GM21447 (cell line): ENCODE data around the gene PCDH9.
"Not testable (repeated sequence)": the region's sequence is repeated elsewhere in the genome, so short reads cannot be mapped to it uniquely, and the experiment has no call there.

Source experiments
- ATAC-seq: cut with Tn5 transposase; IDR thresholded peaks from one replicate; pipeline ENCODE4 v1.9.1; 2021; ENCODE audit not compliant: unreplicated experiment

PCDH9 gene

DNA sequence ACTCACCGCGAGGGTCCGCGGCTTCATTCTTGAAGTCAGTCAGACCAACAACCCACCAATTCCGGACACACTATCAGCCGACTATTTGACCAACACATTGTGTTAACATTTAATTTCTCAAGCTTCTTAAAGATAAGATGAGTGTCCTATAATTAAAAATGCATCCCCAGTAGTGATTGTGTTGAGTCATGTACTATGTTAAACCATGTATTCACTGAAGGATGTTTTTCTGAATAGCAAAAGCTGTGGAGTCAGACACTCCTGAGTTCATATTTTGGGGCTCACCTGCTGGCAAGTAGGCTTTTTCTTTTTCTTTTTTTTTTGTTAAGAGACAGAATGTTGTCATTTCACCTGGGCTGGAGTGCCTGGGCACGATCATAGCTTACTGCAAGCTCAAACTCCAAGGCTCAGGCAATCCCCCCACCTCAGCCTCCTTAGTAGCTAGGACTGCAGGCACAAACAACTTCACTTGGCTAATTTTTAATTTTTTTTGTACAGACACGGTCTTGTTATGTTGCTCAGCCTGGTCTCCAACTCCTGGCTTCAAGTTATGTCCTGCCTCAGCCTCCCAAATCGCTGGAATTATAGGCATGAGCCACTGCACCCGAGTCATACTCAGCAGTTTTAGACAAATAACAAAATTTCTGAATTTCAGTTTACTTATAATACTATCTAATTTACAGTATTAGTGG is 606.9 kb downstream of the PCDH9 start:
- no peak for ATAC-seq

DNA sequence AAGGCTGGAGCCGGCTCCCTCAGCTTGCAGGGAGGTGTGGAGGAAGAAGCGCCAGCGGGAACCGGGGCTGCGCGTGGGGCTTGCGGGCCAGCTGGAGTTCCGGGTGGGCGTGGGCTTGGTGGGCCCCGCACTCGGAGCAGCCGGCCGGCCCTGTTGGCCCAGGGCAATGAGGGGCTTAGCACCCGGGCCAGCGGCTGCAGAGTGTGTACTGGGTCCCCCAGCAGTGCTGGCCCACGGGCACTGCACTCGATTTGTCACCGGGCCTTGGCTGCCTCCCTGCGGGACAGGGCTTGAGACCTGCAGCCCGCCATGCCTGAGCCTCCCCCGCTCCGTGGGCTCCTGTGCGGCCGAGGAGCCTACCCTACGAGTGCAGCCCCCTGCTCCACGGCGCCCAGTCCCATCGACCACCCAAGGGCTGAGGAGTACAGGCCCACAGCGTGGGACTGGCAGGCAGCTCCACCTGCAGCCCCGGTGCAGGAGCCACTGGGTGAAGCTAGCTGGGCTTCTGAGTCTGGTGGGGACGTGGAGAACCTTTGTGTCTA is 608.2 kb downstream of the PCDH9 start:
- ATAC-seq, result not testable (repeated sequence)

DNA sequence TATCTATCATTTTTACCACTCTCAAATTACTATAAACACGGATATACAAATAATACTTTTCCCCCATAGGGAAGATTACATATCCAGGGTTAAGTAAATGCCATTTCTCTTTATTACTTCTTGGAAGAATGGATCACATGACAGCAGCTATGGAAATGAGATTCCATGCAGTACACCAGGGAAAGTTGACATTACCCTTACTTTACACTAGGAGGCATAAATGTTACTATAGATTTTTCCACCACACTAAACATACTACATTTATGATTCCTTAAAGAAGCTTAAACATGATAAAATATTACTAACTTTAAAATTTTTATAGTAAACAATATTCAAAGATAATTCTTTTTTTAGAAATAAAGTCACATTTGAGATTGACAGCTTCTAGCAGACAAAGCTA is 611.4 kb downstream of the PCDH9 start:
- ATAC-seq, result no peak

DNA sequence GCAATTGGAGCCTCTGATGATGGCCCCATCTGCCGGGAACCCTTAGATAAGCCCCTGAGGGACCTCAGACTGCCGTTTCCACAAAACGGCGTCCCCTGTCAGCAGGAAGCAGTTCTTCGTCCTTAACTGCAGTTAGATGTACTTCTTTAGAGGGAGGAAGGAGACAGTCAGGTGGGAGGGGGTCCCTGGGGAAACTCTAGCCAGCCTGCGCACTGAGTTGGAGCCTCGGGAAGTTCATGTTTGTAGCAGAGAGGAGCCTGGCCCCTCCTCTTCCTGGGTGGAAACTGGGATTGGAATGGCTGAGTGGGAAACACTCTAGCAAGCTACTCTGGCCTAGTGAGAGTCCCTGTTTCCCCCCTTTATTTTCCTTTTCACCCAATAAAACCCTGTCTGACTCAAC is 612.4 kb downstream of the PCDH9 start:
- no peak for ATAC-seq

DNA sequence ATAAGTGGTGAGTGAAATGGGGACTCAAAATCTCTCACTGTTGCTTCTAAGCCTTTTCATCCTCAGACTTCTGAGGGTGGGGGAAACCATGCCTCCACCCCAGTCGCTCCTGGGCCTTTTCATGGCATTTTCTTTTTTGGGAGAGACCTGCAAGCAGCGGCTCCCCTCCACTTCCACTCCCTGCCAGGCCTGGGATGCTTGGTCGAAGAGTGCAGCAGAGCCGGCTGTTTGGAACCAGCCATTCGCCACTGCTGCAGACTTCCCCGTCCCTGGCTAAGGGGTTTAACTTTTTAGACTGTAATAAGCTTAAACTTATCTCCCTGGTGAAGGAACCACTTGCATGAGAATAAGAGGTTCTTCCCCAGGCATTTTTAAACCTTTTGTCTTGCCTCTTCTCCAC is 617.2 kb downstream of the PCDH9 start:
- no peak for ATAC-seq

DNA sequence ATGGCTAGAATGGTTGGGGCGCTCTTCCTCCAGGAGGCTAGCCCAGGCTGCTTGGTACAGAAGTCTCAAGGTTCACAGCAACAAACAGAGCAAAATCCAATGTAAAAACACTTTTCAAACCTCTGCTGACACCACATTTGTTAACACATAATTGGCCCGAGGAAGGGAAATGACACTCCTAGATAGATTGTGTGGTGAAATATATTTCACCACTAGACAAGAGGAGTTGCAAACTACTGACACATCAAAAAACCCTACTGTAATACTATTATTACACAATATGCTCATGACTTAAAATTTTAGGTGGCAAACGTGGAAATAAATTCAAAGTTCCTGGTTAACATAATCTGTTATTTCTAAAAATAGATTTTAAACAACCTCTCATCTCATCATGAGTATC is 643.6 kb downstream of the PCDH9 start:
- ATAC-seq, result no peak

DNA sequence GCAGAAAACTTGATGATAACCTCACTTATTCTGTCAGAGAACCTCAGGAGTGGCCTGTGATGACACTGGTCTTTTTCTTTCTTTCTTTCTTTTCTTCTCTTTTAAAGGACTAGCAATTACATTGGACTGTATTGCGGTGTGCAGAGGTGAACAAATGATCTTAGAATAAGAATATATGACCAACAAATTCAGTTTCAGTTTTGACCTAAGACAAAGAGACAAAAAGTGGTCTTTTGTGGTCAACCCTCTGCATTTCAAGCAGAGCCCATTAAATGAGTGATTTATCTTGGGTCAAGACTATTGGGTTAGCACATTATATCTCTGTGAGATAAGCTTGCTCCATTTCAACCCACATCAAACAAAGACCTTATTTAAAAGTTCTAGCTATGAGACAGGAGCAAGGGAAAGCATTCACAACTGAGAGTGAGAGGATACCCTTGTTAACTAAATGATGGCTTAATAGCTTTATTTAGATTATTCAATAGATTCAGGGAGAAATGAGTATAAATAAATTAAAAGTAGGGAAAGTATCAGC is 644.4 kb downstream of the PCDH9 start:
- ATAC-seq, result no peak

DNA sequence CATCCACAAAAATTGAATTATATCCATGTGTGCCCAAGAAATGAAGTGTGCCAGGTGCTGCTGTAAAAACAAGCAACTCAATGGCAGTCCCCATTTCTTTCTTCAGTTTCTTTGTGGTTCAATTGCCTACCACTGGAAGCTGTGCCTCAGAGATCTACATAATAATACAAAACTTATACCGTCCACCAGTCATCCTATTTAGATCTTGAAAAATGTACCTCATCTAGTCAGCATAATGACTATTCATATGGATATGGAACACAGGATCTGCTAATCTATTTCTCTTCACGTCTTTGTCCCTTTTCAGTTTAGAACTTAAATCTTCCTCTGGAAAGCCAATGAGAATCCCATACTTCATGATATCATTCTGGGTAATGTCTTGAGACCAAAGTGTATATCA is 648.5 kb downstream of the PCDH9 start:
- ATAC-seq, result no peak

DNA sequence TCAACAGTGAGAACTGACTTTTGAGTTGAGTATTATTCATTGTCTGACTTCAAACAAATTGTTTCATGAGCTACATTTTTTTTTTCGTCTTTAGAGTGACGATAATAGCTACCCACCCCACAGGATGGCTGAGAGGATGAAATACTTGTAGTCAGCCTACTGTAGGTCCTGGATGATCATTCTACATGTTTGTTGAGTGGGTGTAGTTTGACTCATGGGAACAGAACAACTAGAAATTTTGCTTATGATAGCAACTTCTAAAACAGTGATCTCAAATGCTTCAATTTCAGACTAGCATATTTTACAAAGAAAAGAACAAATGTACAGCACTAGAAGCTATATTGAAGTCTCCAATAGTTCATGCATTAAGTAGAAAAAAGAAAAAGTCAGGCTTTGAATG is 651.8 kb downstream of the PCDH9 start:
- no peak for ATAC-seq

DNA sequence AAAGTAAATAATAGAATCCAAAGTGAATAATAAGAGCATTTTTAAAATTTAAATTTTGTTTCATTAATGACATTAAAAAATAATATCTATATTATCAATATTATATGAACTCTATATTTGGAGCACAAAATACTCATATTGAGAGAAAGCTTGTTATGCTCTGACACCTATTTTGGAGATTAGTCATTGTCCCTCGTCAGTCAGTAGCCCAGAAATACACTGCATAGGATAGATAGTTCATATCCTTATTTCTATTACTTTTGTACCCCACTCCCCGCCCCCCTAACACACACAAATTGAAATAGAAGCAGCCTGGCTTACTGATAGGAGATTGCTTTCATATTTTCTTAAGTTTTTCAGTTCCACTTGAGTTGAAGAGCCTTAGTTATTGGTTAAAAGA is 652.8 kb downstream of the PCDH9 start:
- no peak for ATAC-seq

DNA sequence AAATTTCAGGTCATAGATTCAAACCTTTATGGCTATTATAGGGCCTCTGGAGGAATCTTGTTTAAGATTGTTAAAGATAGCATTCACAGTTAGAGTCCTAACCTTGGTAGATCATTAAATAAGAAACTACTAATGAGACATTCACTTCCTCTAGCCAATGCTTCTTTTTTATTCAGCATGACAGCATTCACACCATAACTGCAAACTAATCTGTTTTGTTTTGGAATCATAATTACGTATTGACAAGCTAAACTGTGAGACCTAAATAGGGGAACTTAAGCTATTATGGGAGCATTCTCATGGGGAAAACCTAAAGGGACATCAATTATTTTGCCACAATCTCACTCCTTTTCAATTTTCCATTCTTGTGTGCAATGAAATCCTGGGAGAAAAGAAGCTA is 653.8 kb downstream of the PCDH9 start:
- ATAC-seq, result no peak

DNA sequence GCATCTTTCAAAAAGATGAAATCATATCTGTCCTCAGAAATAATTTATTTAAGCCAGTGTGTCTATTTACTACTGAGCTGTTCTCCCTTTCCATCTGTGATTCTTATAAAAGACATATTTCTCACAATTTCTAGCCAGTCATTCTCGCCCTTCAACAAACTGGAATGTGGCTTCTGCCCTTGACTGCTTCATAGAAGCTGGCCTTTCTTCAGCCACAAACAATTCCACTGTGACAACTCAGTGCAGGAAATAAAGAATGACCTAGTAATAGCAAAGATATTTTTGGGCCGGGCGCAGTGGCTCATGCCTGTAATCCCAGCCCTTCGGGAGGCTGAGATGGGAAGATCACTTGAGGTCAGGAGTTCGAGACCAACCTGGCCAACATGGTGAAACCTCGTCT is 655.5 kb downstream of the PCDH9 start:
- no peak for ATAC-seq

DNA sequence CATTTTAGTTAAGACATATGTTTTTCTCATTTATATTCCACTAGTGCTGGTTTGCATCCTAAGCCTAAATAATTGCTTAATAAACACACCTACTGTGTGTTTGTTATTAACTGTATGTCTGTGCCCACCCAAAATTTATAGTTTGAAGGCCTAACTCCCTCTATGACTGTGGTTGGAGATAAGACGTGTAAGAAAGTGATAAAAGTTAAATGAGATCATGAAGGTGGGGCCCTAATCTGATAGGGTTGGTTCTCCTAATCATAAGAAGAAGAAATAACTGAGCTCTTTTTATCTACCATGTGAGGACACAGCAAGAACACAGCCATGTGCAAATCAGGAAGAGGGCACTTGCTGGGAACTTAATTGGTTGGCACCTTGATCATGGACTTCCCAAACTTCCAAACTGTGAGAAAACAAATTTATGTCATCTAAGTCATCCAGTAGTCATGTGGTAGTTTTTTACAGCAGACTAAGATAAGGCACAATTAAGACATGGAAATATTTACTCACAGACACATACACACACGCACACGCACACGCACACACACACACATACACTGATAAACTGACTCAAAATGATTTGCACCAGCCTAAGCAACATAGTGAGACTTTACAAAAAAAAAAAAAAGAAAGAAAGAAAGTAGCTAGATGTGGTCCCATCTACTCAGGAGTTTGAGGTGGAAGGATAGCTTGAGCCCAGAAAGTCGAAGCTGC is 662.1 kb downstream of the PCDH9 start:
- ATAC-seq, result no peak

DNA sequence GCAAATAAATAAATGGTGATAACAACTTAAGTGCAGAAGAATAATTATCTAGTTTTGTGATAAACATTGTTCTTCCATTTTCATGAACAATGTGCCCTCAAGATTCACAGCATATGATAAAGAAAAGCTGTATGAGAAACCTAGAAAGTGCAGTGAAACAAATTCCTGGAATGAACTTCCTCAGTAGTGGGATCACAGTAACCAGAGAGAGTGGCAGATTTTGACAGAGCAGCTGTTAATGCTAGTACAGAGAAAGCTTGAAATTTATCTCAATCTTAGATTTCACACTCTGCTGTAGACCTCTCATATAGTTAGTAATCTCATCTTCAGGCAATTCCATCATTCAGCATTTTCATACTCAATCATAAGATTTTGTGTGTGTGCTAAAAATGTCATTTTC is 664.9 kb downstream of the PCDH9 start:
- ATAC-seq, result no peak

DNA sequence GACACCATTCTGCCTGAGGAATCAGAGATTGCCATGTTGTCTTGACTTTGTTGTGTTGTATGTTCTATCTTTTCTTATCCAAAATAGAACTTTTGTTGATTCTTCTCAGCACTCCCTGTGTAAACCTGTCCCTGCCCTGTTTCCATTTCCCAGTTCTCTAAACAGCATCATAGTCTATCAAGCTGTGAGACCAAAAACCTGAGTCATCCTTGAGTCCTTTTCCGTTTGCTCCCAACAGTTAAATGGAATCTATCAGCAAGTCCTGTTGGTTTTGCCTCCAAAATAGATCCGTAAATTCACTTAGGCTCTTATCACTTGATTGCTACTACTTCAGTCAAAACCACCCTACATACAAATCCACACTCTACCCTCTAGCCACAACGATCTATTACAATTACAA is 667.1 kb downstream of the PCDH9 start:
- no peak for ATAC-seq

DNA sequence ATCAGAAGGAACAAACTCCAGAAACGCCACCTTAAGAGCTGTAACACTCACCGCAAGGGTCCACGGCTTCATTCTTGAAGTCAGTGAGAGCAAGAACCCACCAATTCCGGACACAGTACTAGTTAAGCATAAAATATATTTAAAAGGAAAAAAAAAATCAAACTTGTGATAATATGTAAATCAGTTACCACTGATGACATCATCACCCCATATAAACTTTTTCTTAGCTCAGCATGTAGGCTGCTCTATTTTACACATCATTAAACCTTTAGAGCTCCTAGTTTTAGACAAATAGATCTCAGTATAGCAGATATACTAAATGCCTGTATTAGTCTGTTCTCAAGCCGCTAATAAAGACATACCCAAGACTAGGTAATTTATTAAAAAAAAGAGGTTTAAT is 668.1 kb downstream of the PCDH9 start:
- no peak for ATAC-seq

DNA sequence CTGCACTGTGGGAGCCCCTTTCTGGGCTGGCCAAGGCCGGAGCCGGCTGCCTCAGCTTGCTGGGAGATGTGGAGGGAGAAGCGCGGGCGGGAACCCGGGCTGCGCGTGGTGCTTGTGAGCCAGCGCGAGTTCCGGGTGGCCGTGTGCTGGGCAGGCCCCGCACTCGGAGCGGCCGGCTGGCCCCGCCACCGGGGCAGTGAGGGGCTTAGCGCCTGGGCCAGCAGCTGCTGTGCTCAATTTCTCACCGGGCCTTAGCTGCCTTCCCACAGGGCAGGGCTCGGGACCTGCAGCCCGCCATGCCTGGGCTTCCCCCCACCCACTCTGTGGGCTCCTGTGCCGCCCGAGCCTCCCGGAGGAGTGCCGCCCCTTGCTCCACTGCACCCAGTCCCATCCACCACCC is 669.1 kb downstream of the PCDH9 start:
- ATAC-seq, result no peak

DNA sequence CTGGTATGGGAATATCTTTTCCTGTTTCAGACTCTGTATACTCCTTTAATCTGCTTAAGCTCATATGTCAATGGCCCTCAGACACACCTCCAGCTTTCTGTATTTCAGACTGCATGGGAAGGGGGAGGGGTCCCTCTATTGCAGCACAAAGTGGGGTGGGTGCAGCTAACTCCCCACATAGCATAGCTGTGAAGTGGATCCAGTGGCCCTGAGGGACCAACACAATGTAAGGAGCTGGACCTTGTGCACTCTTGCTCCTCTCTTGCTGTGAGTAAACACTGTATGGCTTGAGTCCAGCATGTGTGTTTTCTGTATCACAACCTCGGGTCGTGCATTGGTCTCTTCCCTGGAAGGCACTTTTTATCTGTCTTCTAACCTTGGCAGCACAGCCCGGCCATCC is 669.9 kb downstream of the PCDH9 start:
- no peak for ATAC-seq

DNA sequence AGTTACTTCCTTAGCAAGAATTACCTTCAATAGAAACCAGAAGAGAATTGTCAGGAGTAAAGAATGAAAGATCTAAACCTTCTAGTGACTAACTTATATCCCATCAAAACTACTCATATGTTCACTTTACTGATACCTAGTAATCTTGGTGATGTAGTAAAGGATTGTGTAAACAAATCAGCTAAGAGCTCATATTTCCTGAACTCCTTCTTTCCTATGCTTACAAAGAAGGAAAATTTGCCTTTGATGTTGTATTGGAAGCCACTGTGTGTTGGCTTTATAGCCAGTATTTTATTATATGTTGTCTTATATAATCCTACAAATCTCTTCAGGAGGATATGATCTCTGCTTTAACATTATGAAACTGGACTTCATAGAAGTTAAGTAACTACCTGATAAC is 671.0 kb downstream of the PCDH9 start:
- ATAC-seq, result no peak

DNA sequence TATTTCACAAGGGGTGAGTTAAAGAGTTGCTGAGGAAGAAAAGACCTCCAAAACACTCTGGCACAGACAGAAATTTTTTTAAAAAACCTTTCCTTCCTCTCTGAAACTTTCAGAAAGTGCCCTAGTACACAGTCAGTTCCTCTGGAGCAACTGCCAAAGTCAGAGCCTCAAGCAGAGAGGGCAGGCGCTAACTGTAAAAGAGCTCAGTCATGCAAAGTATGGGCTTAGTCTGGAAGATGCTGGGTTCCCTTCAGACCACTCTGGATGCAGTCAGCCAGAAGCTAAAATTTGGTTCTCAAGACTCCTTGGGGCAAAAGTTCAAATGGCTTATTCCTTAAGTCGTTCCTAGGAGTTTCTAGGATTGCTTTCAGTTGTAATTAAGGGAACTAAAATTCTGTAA is 671.6 kb downstream of the PCDH9 start:
- no peak for ATAC-seq

DNA sequence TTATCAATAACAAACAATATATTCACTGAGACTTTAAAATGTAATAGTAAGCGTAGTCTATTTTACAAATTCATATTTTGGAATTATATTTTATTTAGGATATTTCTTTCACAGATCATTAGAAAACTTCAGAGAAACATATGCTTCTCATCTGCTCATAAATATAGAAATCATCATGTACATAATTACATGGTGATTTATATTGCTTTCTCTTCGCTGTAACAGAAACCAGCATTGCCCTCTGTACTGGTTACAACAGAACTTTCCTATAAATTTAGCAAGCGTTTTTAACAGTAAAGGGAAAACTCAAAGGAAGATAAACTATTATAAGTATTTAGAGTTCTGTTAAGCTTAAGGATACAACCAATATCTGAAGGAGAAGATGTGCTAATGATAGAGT is 672.8 kb downstream of the PCDH9 start:
- no peak for ATAC-seq

DNA sequence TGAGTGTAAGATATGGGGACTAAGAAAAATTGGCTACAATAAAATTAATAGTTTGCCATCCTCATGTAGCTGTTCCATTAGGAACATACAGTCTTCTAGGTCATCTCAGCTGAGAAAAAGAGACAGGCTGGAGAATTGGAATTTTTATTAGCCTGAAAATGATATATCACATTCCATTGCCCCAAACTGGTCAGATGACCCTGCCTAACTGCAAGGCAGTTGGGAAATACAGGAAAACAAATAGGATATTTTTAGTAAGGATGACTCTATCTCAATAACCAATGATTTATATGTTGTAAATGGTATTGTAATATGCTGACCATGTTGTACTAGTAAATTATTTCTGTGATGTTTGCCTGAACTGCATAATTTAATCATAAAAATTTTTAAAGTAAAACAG is 673.8 kb downstream of the PCDH9 start:
- no peak for ATAC-seq
